Body of pancreas (tissue), 4 donors: Measurements from ENCODE around the gene WNT3A. TPM values are rescaled to one million over a fixed set of nuclear protein-coding genes. Genes with fewer than 3 reads are reported as not detected.

Source experiments
- ATAC-seq: fragments of 150-250 bp; one replicate; pipeline ENCODE4 v1.9.1; 2016
- DNase-seq, 4 donors: peaks; one replicate each; pipeline ENCODE4 v3.0.0-alpha.2; 2019
- H3K27ac ChIP-seq, 4 donors: fragments of 200-600 bp; sonication (generic); 1 replicate in 3 of 4; 2 replicates in 1 of 4; pipeline versions ENCODE4 v1.5.1 to v1.6.1; 2016 to 2019; ENCODE audit warnings: mild to moderate bottlenecking in 1 of 4, mixed read lengths in 1 of 4, moderate library complexity in 1 of 4
- H3K27me3 ChIP-seq, 2 donors: fragments of 200-600 bp; sonication (generic); one replicate each; pipeline ENCODE4 v1.6.0; 2016; ENCODE audit warnings: mild to moderate bottlenecking in 1 of 2
- H3K36me3 ChIP-seq, 2 donors: fragments of 200-600 bp; sonication (generic); replicated peaks in 1 of 2; 2 replicates each; pipeline ENCODE4 v1.5.1; 2016; ENCODE audit warnings: low read depth in 2 of 2; ENCODE audit not compliant: insufficient read depth in 1 of 2
- H3K4me1 ChIP-seq: fragments of 200-600 bp; sonication (generic); one replicate; pipeline ENCODE4 v1.6.0; 2016
- H3K4me3 ChIP-seq, 2 donors: fragments of 200-600 bp; sonication (generic); 1 replicate in 1 of 2; 2 replicates in 1 of 2; pipeline ENCODE4 v1.5.1; 2016 to 2019
- H3K9me3 ChIP-seq, 3 donors: fragments of 200-600 bp; sonication (generic); 1 replicate in 2 of 3; 2 replicates in 1 of 3; pipeline ENCODE4 v1.5.1; 2016
- POLR2A ChIP-seq, 3 donors: fragments of 450-650 bp; IDR thresholded peaks; one replicate each; pipeline ENCODE4 v1.6.1; 2016; ENCODE audit warnings: antibody characterized with exemption in 3 of 3, mild to moderate bottlenecking in 2 of 3
- WGBS, 2 donors: methylation state at CpG; one replicate each; pipeline ENCODE4 v1.1.5; 2017; 5-methylcytosine and 5-hydroxymethylcytosine counted together
- intact Hi-C: fragments of 100-400 bp; cut with DNase I; formaldehyde crosslinking; loops from one replicate; pipeline ENCODE4 v1.15.1; 2023
- total RNA-seq, 2 donors: library from RNA; depleted of rRNA; stranded (reverse); fragments of >200 nt; gene quantifications; one replicate each; pipeline ENCODE4 v1.1.0, GENCODE V29; 2016
- TF ChIP-seq, protein P1 (sequence below), 7 experiments: fragments of 450-650 bp in 4 of 7; fragments of 200-600 bp in 3 of 7; sonication (generic) in 3 of 7; IDR thresholded peaks; one replicate each; pipeline ENCODE4 v1.5.1; 2016 to 2019; ENCODE audit warnings: antibody characterized with exemption in 7 of 7

The WNT3A gene
- total RNA-seq, 2 donors from 2014 or later = not detected

DNA sequence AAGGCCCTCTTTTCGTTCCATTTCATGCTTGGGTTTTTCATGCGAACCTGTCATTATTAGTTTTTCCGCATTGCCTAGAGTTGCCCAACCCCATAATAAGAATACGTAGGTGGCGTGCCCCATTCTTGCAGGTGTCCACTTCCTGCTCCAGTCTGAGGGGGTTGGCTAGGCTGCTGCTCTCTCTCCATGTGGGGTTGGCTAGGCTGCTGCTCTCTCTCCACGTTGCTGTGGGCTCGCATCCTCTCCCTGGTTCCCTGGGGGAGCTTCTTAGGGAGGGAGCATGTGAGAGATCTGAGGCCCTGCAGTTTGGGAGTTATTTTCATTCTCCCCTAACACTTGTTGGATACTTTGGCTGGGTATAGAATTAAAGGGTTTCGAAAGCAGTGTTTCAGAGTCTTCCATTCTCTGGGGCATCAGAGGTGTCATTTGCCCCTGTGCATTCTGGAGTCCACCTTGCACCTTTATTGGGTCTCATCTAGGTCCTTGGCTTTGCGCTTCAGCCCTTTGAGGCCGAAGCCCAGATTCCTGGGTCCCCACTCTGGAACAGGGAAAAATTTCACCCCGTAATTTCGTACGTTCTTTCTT lies 87.7 kb downstream of the WNT3A start:
- peaks cover 7 to 14% of the 10 kb centered on the region in 2 donors for H3K36me3 ChIP-seq
- DNase-seq = no peak
- no peak for TF ChIP-seq POLR2A (IDR thresholded peaks at IDR 0.05)
- TF ChIP-seq, protein P1, sequence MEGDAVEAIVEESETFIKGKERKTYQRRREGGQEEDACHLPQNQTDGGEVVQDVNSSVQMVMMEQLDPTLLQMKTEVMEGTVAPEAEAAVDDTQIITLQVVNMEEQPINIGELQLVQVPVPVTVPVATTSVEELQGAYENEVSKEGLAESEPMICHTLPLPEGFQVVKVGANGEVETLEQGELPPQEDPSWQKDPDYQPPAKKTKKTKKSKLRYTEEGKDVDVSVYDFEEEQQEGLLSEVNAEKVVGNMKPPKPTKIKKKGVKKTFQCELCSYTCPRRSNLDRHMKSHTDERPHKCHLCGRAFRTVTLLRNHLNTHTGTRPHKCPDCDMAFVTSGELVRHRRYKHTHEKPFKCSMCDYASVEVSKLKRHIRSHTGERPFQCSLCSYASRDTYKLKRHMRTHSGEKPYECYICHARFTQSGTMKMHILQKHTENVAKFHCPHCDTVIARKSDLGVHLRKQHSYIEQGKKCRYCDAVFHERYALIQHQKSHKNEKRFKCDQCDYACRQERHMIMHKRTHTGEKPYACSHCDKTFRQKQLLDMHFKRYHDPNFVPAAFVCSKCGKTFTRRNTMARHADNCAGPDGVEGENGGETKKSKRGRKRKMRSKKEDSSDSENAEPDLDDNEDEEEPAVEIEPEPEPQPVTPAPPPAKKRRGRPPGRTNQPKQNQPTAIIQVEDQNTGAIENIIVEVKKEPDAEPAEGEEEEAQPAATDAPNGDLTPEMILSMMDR (IDR thresholded peaks at IDR 0.05) = no peak
- H3K27ac ChIP-seq = no peak overlapping the region
- WGBS, 2 donors = 85 to 90% methylated on average over 13 of the region's 13 CpGs
- H3K4me1 ChIP-seq = peaks cover 79% of the 10 kb centered on the region
- H3K27me3 ChIP-seq = no peaks in the 10 kb centered on the region
- no peak overlapping the region for H3K4me3 ChIP-seq
- intact Hi-C loops = no loop called here
- ATAC-seq = no peak
- no peaks in the 10 kb centered on the region for H3K9me3 ChIP-seq

DNA sequence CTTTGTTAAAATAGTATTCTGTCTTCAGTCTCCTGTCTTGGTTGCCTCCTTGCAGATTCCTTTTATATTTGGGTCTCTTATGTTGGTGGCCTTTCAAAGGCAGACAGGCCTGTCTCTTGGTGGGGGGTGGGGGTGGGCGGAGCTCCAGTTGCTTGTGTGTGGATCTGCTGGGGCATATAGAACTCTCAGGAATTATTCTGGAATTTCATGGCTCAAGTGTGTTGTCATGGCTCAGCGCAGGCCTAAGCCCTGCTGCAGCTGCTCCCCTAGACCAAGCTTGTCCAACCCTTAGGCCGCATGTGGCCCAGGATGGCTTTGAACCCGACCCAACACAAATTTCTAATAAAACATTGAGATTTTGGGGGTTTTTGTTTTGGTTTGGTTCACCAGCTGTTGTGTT lies 88.4 kb downstream of the WNT3A start:
- no peaks in the 10 kb centered on the region for H3K9me3 ChIP-seq
- 95 to 98% methylated on average over 4 of the region's 4 CpGs for WGBS, 2 donors
- TF ChIP-seq, protein P1 (IDR thresholded peaks at IDR 0.05) = no peak
- no peak for TF ChIP-seq POLR2A (IDR thresholded peaks at IDR 0.05)
- no peak overlapping the region for H3K27ac ChIP-seq
- peaks cover 73% of the 10 kb centered on the region for H3K4me1 ChIP-seq
- no peaks in the 10 kb centered on the region for H3K27me3 ChIP-seq
- DNase-seq = no peak
- H3K36me3 ChIP-seq = peaks cover 7 to 14% of the 10 kb centered on the region in 2 donors
- no peak overlapping the region for H3K4me3 ChIP-seq
- intact Hi-C loops = no loop called here
- ATAC-seq = no peak

DNA sequence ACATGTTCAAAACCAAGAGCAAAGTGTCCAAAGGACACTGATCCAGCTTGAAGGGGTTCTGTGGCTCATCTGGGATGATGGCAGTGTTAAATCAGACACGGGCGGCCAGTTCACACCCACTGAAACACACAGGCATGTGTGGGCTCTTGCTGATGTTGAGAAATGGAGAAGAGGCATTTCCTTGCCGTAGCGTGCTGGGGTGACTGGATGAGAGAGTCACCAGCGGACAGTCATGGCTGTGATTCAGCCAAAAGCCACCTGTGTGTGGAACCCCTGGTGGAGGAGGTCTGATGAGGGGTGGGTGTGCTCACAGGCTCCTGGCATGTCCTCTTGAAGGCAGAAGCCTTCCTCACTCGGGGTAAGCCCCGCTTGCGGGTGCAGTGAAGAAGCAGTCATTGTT lies 89.1 kb downstream of the WNT3A start:
- H3K27me3 ChIP-seq = no peaks in the 10 kb centered on the region
- ATAC-seq (no peak), DNase-seq (no peak)
- H3K27ac ChIP-seq = no peak overlapping the region
- H3K4me1 ChIP-seq = peaks cover 69% of the 10 kb centered on the region
- no peaks in the 10 kb centered on the region for H3K9me3 ChIP-seq
- H3K4me3 ChIP-seq = no peak overlapping the region
- H3K36me3 ChIP-seq = peaks cover 7 to 14% of the 10 kb centered on the region in 2 donors
- TF ChIP-seq, protein P1 (IDR thresholded peaks at IDR 0.05) = no peak
- no peak for TF ChIP-seq POLR2A (IDR thresholded peaks at IDR 0.05)
- WGBS, 2 donors = 79 to 82% methylated on average over 7 to 8 of the region's 8 CpGs
- intact Hi-C loops = no loop called here

DNA sequence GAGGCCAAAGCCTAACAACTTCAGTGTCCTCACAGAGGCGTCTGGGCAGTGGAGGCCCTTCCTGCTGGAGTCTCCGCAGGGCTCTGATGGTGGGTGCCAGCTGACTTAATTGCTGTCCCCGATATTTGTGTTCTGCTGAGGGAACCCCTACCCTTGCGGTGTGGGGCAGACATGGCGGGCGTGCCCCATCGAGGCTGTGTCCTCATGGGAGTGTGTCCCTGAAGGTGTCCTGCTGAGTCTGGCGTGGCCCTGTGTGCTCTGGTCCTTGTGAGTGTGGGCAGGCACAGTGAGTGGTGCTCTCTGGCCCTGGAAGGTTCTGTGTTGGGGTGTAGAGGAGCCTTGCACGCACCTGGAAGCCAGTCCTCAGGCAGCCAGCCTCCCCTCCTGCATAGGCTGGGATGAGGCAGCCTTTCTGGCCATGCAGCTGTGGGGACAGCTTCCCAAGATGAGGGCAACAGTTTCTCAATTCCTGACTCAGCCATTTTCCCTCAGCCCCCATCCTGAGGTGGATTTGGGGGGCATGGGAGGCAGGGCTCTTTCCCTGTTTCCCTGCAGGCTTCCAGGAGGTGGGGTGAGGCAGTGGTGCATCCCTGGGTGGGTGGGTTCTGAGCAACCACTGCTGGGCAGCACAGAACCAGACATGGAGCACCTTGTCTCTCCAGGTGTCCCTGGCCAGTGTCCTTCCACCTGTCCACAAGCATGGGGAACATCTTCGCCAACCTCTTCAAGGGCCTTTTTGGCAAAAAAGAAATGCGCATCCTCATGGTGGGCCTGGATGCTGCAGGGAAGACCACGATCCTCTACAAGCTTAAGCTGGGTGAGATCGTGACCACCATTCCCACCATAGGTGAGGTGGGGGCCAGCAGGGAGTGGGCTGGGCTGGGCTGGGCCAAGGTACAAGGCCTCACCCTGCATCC lies 89.9 kb downstream of the WNT3A start:
- no peak for TF ChIP-seq POLR2A (IDR thresholded peaks at IDR 0.05)
- TF ChIP-seq, protein P1 (IDR thresholded peaks at IDR 0.05) = no peak
- ATAC-seq = no peak
- WGBS, 2 donors = 82 to 96% methylated on average over 4 to 13 of the region's 13 CpGs

More for the DNA sequence above, 89.9 kb downstream of the WNT3A start:
- intact Hi-C loops = no loop called here
- Histone ChIP-seq H3K27me3 (no peaks in the 10 kb centered on the region), H3K4me1 (peaks cover 69% of the 10 kb centered on the region), H3K4me3 (no peak overlapping the region), H3K9me3 (no peaks in the 10 kb centered on the region), H3K27ac (no peak overlapping the region), H3K36me3 (peaks cover 7 to 14% of the 10 kb centered on the region in 2 donors)
- no peak for DNase-seq
